ENCODE measurements around the gene PHPT1. TPM values are rescaled to one million over a fixed set of nuclear protein-coding genes. Genes with fewer than 3 reads are reported as not detected.
"Not testable (repeated sequence)": the region's sequence is repeated elsewhere in the genome, so short reads cannot be mapped to it uniquely, and the experiment has no call there.

Gene PHPT1
- polyA plus RNA-seq, 12 donors, result 60.3 to 100 (median 73.7) TPM; not detected in 1

- DNase-seq, result no peak
Observed at GRCh38 chr9:136857581-136858412, 8.6 kb downstream of the PHPT1 start.

GRCh38 chr9:136858452-136858843 lies 9.2 kb downstream of the PHPT1 start:
- no peak for DNase-seq

GRCh38 chr9:136858844-136859757 lies 9.9 kb downstream of the PHPT1 start:
- no peak for DNase-seq

GRCh38 chr9:136860529-136860928 lies 11.3 kb downstream of the PHPT1 start:
- DNase-seq, result no peak

- no peak for DNase-seq
Observed at GRCh38 chr9:136860933-136861873, 12.0 kb downstream of the PHPT1 start.

GRCh38 chr9:136861874-136862457 lies 12.8 kb downstream of the PHPT1 start:
- no peak for DNase-seq

- no peak for DNase-seq
Observed at GRCh38 chr9:136862849-136863622, 13.8 kb downstream of the PHPT1 start.

- DNase-seq, result no peak
Observed at GRCh38 chr9:136863623-136864273, 14.5 kb downstream of the PHPT1 start.

- no peak for DNase-seq
Observed at GRCh38 chr9:136865041-136865767, 16.0 kb downstream of the PHPT1 start.

GRCh38 chr9:136865768-136866103 lies 16.5 kb downstream of the PHPT1 start:
- DNase-seq, result no peak

- DNase-seq, result not testable (repeated sequence)
Observed at GRCh38 chr9:136866898-136867421, 17.8 kb downstream of the PHPT1 start.

- no peak for DNase-seq
Observed at GRCh38 chr9:136867480-136867879, 18.3 kb downstream of the PHPT1 start.

GRCh38 chr9:136867917-136868316 lies 18.7 kb downstream of the PHPT1 start:
- no peak for DNase-seq

- no peak for DNase-seq
Observed at GRCh38 chr9:136868644-136869043, 19.4 kb downstream of the PHPT1 start.

- DNase-seq, result not testable (repeated sequence)
Observed at GRCh38 chr9:136869611-136870010, 20.4 kb downstream of the PHPT1 start.

- DNase-seq, result no peak
Observed at GRCh38 chr9:136875155-136875554, 25.9 kb downstream of the PHPT1 start.

GRCh38 chr9:136876476-136876875 lies 27.3 kb downstream of the PHPT1 start:
- no peak for DNase-seq

- no peak for DNase-seq
Observed at GRCh38 chr9:136880651-136881050, 31.4 kb downstream of the PHPT1 start.

GRCh38 chr9:136881691-136882108 lies 32.5 kb downstream of the PHPT1 start:
- no peak for DNase-seq
